Common myeloid progenitor, CD34-positive (primary cell): ENCODE results near the gene SLC39A5.

Experiments used
- CTCF ChIA-PET: fragments of 350-600 bp; sonication (Branson Sonifier 250); formaldehyde crosslinking; loops from one replicate; lab custom pipeline; 2021; ENCODE audit warnings: antibody characterized with exemption; lab: Charles Lee
- POLR2A ChIA-PET: fragments of 350-600 bp; sonication (Branson Sonifier 250); formaldehyde crosslinking; loops from one replicate; lab custom pipeline; 2021; ENCODE audit warnings: antibody characterized with exemption; lab: Charles Lee
- DNase-seq, 3 donors: peaks; one replicate each; pipeline versions ENCODE4 v3.0.0 to v3.0.0-alpha.2; 2013
- H3K27ac ChIP-seq, 2 experiments: 1 replicate in 1 of 2; 2 replicates in 1 of 2; pipeline ENCODE4 v1.7.0; 2013; ENCODE audit warnings: inconsistent platforms in 2 of 2, low read length in 2 of 2, mild to moderate bottlenecking in 2 of 2, low read depth in 1 of 2, moderate library complexity in 1 of 2; ENCODE audit not compliant: severe bottlenecking in 2 of 2, insufficient read depth in 1 of 2, poor library complexity in 1 of 2
- H3K27me3 ChIP-seq, 5 experiments: replicated peaks in 2 of 5; 1 replicate in 3 of 5; 2 replicates in 2 of 5; pipeline versions ENCODE4 v1.6.1 to v1.7.0; 2013; ENCODE audit warnings: low read length in 4 of 5, mild to moderate bottlenecking in 2 of 5, moderate library complexity in 2 of 5, inconsistent platforms in 1 of 5; ENCODE audit not compliant: insufficient read depth in 5 of 5, control insufficient read depth in 4 of 5
- H3K36me3 ChIP-seq, 4 experiments: 1 replicate in 2 of 4; 2 replicates in 2 of 4; pipeline versions ENCODE4 v1.6.1 to v1.7.0; 2013; ENCODE audit warnings: low read length in 3 of 4, control low read depth in 1 of 4, mild to moderate bottlenecking in 1 of 4; ENCODE audit not compliant: control insufficient read depth in 4 of 4, insufficient read depth in 4 of 4
- H3K4me1 ChIP-seq, 4 experiments: 1 replicate in 3 of 4; 2 replicates in 1 of 4; pipeline versions ENCODE4 v1.6.1 to v1.7.1; 2013; ENCODE audit warnings: low read length in 3 of 4, mild to moderate bottlenecking in 3 of 4, control low read depth in 1 of 4, inconsistent platforms in 1 of 4, moderate library complexity in 1 of 4; ENCODE audit not compliant: control insufficient read depth in 4 of 4, insufficient read depth in 4 of 4; ENCODE audit errors: control extremely low read depth in 1 of 4
- H3K4me3 ChIP-seq, 7 experiments: 1 replicate in 4 of 7; 2 replicates in 3 of 7; pipeline versions ENCODE4 v1.5.1 to v1.7.0; 2013; ENCODE audit warnings: mild to moderate bottlenecking in 7 of 7, low read length in 6 of 7, moderate library complexity in 6 of 7, inconsistent platforms in 2 of 7, low read depth in 2 of 7, control low read depth in 1 of 7; ENCODE audit not compliant: insufficient read depth in 4 of 7, control insufficient read depth in 1 of 7; ENCODE audit errors: extremely low read depth in 1 of 7
- H3K9me3 ChIP-seq, 5 experiments: 1 replicate in 4 of 5; 2 replicates in 1 of 5; pipeline versions ENCODE4 v1.6.1 to v1.7.1; 2013; ENCODE audit warnings: low read length in 4 of 5, mild to moderate bottlenecking in 2 of 5, inconsistent platforms in 1 of 5, low read depth in 1 of 5, moderate library complexity in 1 of 5; ENCODE audit not compliant: control insufficient read depth in 4 of 5, insufficient read depth in 2 of 5; ENCODE audit errors: control extremely low read depth in 1 of 5
- WGBS: methylation state at CpG from one replicate; pipeline ENCODE4 v1.1.5; 2013; ENCODE audit not compliant: insufficient coverage; 5-methylcytosine and 5-hydroxymethylcytosine counted together

SLC39A5 gene

DNA sequence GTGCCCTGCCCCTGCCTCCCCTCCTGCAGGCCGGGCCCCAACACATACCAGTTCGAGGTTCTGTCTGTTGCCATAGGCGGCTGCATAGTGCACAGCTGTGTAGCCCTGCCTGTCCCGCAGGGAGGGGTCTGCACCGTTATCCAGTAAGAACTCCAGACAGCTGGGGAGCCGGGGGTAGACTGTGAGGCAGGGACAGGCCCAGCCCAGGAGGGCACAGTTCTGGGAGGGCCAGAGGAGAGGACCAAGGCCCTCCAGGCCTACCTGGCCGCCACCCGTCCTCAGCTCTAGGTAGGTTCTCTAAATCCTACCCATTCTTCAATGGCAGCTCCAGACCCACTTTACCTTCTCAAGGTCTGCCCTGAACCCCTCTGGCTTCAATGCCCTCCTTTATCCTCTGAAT lies 18.9 kb downstream of the SLC39A5 start:
- H3K9me3 ChIP-seq = no peaks in the 10 kb centered on the region
- no peak overlapping the region for H3K4me3 ChIP-seq
- no peaks in the 10 kb centered on the region for H3K4me1 ChIP-seq
- DNase-seq = no peak
- WGBS = 98% methylated on average over 8 of the region's 8 CpGs
- H3K27me3 ChIP-seq = no peaks in the 10 kb centered on the region
- peaks cover 13 to 83% (median 59%) of the 10 kb centered on the region in 4 experiments for H3K36me3 ChIP-seq
- POLR2A ChIA-PET = interaction anchor here (1.1 kb wide), 1 partner anchor 12 kb away, joined by 3 read pairs; no protein-coding TSS in a partner anchor
- CTCF ChIA-PET = interaction anchor here (0.8 to 2.3 kb wide), 5 partner anchors 10 to 45 kb away, joined by 3 to 8 read pairs (median 3); partner anchors contain the start of gene ANKRD52
- no peak overlapping the region for H3K27ac ChIP-seq

DNA sequence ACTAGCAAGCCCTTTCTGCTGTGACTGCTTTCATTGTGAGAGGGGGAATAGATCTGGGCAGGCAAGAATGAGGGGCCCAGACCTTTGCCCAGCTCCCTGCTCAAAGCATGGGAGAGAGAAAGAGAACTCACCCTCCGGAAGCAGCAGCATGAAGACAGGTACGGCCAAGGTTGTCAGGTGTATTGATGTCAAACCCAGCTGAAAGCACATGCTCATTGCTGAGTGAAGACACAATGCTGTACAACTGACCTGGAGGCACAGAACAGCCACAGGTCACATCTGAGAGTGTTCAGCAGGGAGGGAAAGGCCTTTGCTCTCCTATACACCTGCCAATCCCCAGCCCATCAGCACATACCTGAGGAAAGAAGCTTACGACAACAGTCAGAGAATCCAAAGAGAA lies 22.8 kb downstream of the SLC39A5 start:
- 100% methylated on average over 2 of the region's 3 CpGs for WGBS
- ChIA-PET CTCF (interaction anchor here (1.0 to 3.9 kb wide), 7 partner anchors 14 to 135 kb away, joined by 3 to 22 read pairs (median 3); partner anchors contain the start of gene ZC3H10), POLR2A (no interaction called here)
- no peaks in the 10 kb centered on the region for H3K9me3 ChIP-seq
- peaks cover 13 to 71% (median 51%) of the 10 kb centered on the region in 4 experiments for H3K36me3 ChIP-seq
- peaks cover 0 to 13% (median 9%) of the 10 kb centered on the region in 4 experiments for H3K4me1 ChIP-seq
- no peak for DNase-seq
- no peak overlapping the region for H3K4me3 ChIP-seq
- no peak overlapping the region for H3K27ac ChIP-seq
- H3K27me3 ChIP-seq = no peaks in the 10 kb centered on the region

DNA sequence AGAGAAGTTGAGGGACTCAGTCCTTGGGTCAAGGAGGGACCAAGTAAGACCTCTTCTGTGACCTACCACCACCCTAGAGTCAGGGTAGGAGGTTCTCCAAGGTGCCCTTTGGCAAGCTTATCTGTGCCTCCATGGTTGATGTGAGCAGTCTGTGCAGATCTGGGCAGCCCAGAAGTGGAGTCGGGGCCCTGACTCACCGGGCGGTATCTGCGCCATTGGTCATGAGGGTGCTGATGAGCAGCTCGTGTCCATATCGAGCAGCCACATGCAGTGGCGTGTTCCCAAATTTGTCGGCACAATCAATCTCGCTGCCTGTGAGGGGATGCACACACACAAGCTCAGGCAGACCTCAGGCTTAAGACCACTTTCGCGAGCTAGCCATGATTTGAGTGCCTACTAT lies 23.2 kb downstream of the SLC39A5 start:
- DNase-seq = no peak
- CTCF ChIA-PET = interaction anchor here (1.0 to 3.9 kb wide), 5 partner anchors 15 to 135 kb away, joined by 3 to 22 read pairs (median 3); partner anchors contain the start of gene ZC3H10
- WGBS = 99% methylated on average over 11 of the region's 11 CpGs
- no peak overlapping the region for H3K4me3 ChIP-seq
- H3K27ac ChIP-seq = no peak overlapping the region
- no peaks in the 10 kb centered on the region for H3K27me3 ChIP-seq
- H3K36me3 ChIP-seq = peaks cover 11 to 67% (median 47%) of the 10 kb centered on the region in 4 experiments
- POLR2A ChIA-PET = no interaction called here
- peaks cover 0 to 14% (median 10%) of the 10 kb centered on the region in 4 experiments for H3K4me1 ChIP-seq
- H3K9me3 ChIP-seq = no peaks in the 10 kb centered on the region

DNA sequence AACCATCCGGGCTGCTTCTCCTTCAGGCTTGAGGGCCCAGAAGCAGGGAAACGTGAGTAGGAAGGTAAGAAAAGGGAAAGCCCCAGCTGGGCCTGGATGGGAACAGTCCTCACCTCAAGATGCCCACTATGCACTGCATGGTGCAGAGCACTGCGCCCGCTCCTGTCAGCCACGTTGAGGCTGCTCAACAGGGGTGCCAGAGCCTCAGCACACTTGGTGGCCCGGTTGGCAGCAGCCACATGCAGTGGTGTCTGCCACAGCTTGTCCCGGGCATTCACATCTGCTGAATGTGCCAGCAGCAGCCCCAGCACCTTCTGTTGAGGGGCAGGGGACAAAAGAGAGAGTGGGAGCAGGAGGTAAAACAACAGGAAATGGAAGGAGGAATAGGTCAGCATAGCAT lies 25.8 kb downstream of the SLC39A5 start:
- CTCF ChIA-PET = interaction anchor here (0.9 to 4.0 kb wide), 8 partner anchors 8 to 50 kb away, joined by 3 to 24 read pairs (median 5); partner anchors contain the start of genes COQ10A and RNF41
- Histone ChIP-seq H3K9me3 (no peaks in the 10 kb centered on the region), H3K4me1 (peaks cover 0 to 19% (median 15%) of the 10 kb centered on the region in 4 experiments), H3K36me3 (peaks cover 11 to 50% (median 34%) of the 10 kb centered on the region in 4 experiments), H3K27ac (peak overlapping the region in 1 of 2 experiments; percentile 10), H3K4me3 (no peak overlapping the region), H3K27me3 (no peaks in the 10 kb centered on the region)
- POLR2A ChIA-PET = interaction anchor here (0.6 kb wide), 1 partner anchor 13 kb away, joined by 4 read pairs; no protein-coding TSS in a partner anchor
- WGBS = 97% methylated on average over 7 of the region's 7 CpGs
- DNase-seq = no peak

DNA sequence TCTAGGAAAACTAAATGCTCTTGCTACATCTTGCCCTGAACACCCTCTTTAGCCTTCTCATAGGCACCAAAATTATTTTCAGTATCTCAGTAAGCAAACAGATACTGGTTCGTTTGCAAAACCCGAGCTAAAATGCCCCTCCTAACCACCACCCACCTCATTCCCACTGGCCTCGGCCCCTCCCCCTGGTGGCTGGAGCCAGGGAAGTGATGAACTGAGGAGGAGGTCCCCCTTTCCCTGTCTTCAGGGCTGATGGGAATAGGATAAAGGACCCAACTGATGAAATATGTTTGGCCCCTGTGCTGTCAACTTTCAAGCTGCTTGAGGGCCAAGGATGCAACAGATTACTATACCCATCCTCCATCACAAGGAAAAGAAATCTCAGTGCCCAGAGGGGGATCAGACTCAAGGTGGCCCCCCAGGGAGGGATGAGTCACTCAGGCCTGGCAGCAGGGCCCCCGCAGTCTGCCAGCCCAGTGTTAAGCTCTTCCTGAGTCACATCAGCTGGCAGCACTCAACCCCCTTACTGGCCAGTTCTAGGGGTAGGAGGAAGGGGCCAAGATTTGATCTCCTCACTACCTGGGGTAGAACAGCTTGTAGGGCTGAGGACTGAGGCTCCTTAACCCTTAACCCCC lies 26.6 kb downstream of the SLC39A5 start:
- Histone ChIP-seq H3K27ac (no peak overlapping the region), H3K4me1 (peaks cover 0 to 19% (median 15%) of the 10 kb centered on the region in 4 experiments), H3K36me3 (peaks cover 11 to 45% (median 32%) of the 10 kb centered on the region in 4 experiments), H3K9me3 (no peaks in the 10 kb centered on the region), H3K27me3 (no peaks in the 10 kb centered on the region), H3K4me3 (peak overlapping the region in 1 of 7 experiments; percentile 86)
- ChIA-PET CTCF (interaction anchor here (0.6 to 4.0 kb wide), 11 partner anchors 10 to 141 kb away, joined by 3 to 24 read pairs (median 7); partner anchors contain the start of genes COQ10A, RNF41 and SMARCC2), POLR2A (interaction anchor here (0.6 kb wide), 1 partner anchor 138 kb away, joined by 3 read pairs; no protein-coding TSS in a partner anchor)
- no peak for DNase-seq
- WGBS = 67% methylated on average over 1 of the region's 4 CpGs

DNA sequence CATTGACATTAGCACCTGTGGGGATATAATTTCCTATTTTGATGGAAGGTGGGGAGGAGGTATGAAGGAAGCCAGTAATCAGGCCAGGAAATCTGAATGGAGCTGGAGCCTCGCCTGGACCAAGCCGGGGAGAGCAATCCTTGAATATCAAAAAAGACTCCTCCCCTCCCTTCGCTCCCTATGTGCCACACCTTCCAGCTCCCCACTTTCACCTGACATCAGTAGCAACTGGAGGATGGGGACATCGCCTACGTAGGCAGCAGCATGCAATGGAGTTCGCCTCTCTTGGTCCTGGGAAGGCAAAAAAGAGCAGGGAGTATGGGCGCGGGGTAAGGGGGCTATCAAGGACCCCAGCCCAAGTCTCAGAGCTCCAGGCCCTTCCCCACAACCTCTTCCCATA lies 27.2 kb downstream of the SLC39A5 start:
- no peak for DNase-seq
- Histone ChIP-seq H3K27ac (peak overlapping the region in 1 of 2 experiments; percentile 74), H3K4me1 (peaks cover 0 to 19% (median 15%) of the 10 kb centered on the region in 4 experiments), H3K9me3 (no peaks in the 10 kb centered on the region), H3K27me3 (no peaks in the 10 kb centered on the region), H3K4me3 (peak overlapping the region; percentile 74 to 86 (median 84)), H3K36me3 (peaks cover 11 to 39% (median 27%) of the 10 kb centered on the region in 4 experiments)
- ChIA-PET POLR2A (interaction anchor here (0.6 kb wide), 1 partner anchor 139 kb away, joined by 3 read pairs; no protein-coding TSS in a partner anchor), CTCF (interaction anchor here (0.6 to 4.0 kb wide), 9 partner anchors 9 to 141 kb away, joined by 3 to 24 read pairs (median 7); partner anchors contain the start of genes COQ10A, RNF41 and SMARCC2)
- WGBS = 94% methylated on average over 8 of the region's 8 CpGs
